HG03064 (cell line): ENCODE data around the gene ALK.

Experiments
- ATAC-seq: cut with Tn5 transposase; IDR thresholded peaks from one replicate; pipeline ENCODE4 v1.9.1; 2021; ENCODE audit warnings: low read depth; ENCODE audit not compliant: unreplicated experiment

The ALK gene

GRCh38 chr2:29910465-29910864, 10.9 kb downstream of the ALK start:
- ATAC-seq: no peak

- ATAC-seq: no peak
Measured at GRCh38 chr2:29902356-29902755, 19.0 kb downstream of the ALK start.

- no peak for ATAC-seq
Measured at GRCh38 chr2:29900971-29901633, 20.3 kb downstream of the ALK start.

GRCh38 chr2:29898999-29899398, 22.4 kb downstream of the ALK start:
- no peak for ATAC-seq

GRCh38 chr2:29894822-29895614, 26.4 kb downstream of the ALK start:
- no peak for ATAC-seq

GRCh38 chr2:29892585-29893259, 28.7 kb downstream of the ALK start:
- no peak for ATAC-seq

- ATAC-seq: no peak
Measured at GRCh38 chr2:29881089-29881730, 40.2 kb downstream of the ALK start.

- ATAC-seq: no peak
Measured at GRCh38 chr2:29880084-29880483, 41.3 kb downstream of the ALK start.

GRCh38 chr2:29879456-29879855, 41.9 kb downstream of the ALK start:
- no peak for ATAC-seq

GRCh38 chr2:29878898-29879297, 42.5 kb downstream of the ALK start:
- no peak for ATAC-seq

- ATAC-seq: no peak
Measured at GRCh38 chr2:29876374-29876773, 45.0 kb downstream of the ALK start.

- ATAC-seq: no peak
Measured at GRCh38 chr2:29874745-29875144, 46.6 kb downstream of the ALK start.

- no peak for ATAC-seq
Measured at GRCh38 chr2:29872870-29873269, 48.5 kb downstream of the ALK start.

GRCh38 chr2:29871541-29871940, 49.8 kb downstream of the ALK start:
- ATAC-seq: no peak

- no peak for ATAC-seq
Measured at GRCh38 chr2:29865512-29865911, 55.9 kb downstream of the ALK start.

GRCh38 chr2:29864988-29865387, 56.4 kb downstream of the ALK start:
- no peak for ATAC-seq

- ATAC-seq: no peak
Measured at GRCh38 chr2:29855924-29856639, 65.3 kb downstream of the ALK start.

GRCh38 chr2:29850794-29851193, 70.6 kb downstream of the ALK start:
- no peak for ATAC-seq

- ATAC-seq: no peak
Measured at GRCh38 chr2:29848566-29849310, 72.6 kb downstream of the ALK start.

- no peak for ATAC-seq
Measured at GRCh38 chr2:29847886-29848285, 73.5 kb downstream of the ALK start.
